Urothelium cell line (cell line): ENCODE results near the gene ANKRD33.
"Not testable (repeated sequence)": the region's sequence is repeated elsewhere in the genome, so short reads cannot be mapped to it uniquely, and the experiment has no call there.

Source experiments
- DNase-seq: peaks from one replicate; pipeline ENCODE4 v3.0.0; 2011; ENCODE audit warnings: low spot score, mixed read lengths
- FAIRE-seq: peaks from 2 replicates; lab custom pipeline; 2011; peaks lifted over from hg19 to GRCh38; lab: Jason Lieb, UNC

ANKRD33 gene

GRCh38 chr12:51873251-51873994 is 14.5 kb upstream of the ANKRD33 start:
- FAIRE-seq = no peak
- DNase-seq = no peak

GRCh38 chr12:51874000-51874399 is 13.9 kb upstream of the ANKRD33 start:
- no peak for DNase-seq
- no peak for FAIRE-seq

GRCh38 chr12:51874486-51874885 is 13.4 kb upstream of the ANKRD33 start:
- no peak for FAIRE-seq
- DNase-seq = no peak

- FAIRE-seq = no peak
- DNase-seq = no peak
These were observed 8.8 kb upstream of the ANKRD33 start for GRCh38 chr12:51879102-51879501.

GRCh38 chr12:51883295-51883694 is 4.6 kb upstream of the ANKRD33 start:
- DNase-seq (no peak), FAIRE-seq (no peak)

- DNase-seq (no peak), FAIRE-seq (no peak)
These were observed 3.8 kb upstream of the ANKRD33 start for GRCh38 chr12:51883998-51884675.

- DNase-seq = no peak
- no peak for FAIRE-seq
These were observed 3.1 kb upstream of the ANKRD33 start for GRCh38 chr12:51884676-51885229.

- DNase-seq, FAIRE-seq: not testable (repeated sequence)
These were observed 2.4 kb upstream of the ANKRD33 start for GRCh38 chr12:51885294-51886020.

GRCh38 chr12:51886021-51886710 is 1.7 kb upstream of the ANKRD33 start:
- DNase-seq = peak; percentile 80
- FAIRE-seq = no peak

GRCh38 chr12:51888316-51889215 is 663 bp downstream of the ANKRD33 start:
- no peak for DNase-seq

GRCh38 chr12:51889216-51890132 is 1.6 kb downstream of the ANKRD33 start:
- DNase-seq (no peak), FAIRE-seq (no peak)

More at GRCh38 chr12:51888316-51889215, 663 bp downstream of the ANKRD33 start:
- FAIRE-seq = no peak

GRCh38 chr12:51890133-51890464 is 2.2 kb downstream of the ANKRD33 start:
- no peak for FAIRE-seq

GRCh38 chr12:51890511-51891171 is 2.7 kb downstream of the ANKRD33 start:
- FAIRE-seq (no peak), DNase-seq (no peak)

More at GRCh38 chr12:51890133-51890464, 2.2 kb downstream of the ANKRD33 start:
- DNase-seq = no peak

- no peak for FAIRE-seq
- DNase-seq = no peak
These were observed 3.9 kb downstream of the ANKRD33 start for GRCh38 chr12:51891843-51892242.

- FAIRE-seq (no peak), DNase-seq (no peak)
These were observed 5.9 kb downstream of the ANKRD33 start for GRCh38 chr12:51893786-51894185.

- FAIRE-seq (no peak), DNase-seq (no peak)
These were observed 7.7 kb downstream of the ANKRD33 start for GRCh38 chr12:51895378-51896135.

GRCh38 chr12:51896236-51896635 is 8.3 kb downstream of the ANKRD33 start:
- FAIRE-seq = no peak
- no peak for DNase-seq

- no peak for DNase-seq
- no peak for FAIRE-seq
These were observed 9.3 kb downstream of the ANKRD33 start for GRCh38 chr12:51897181-51897580.
